GM23338 (cell line): Measurements from ENCODE around the gene ERI3. TPM values are rescaled to one million over a fixed set of nuclear protein-coding genes. Genes with fewer than 3 reads are reported as not detected.

ENCODE experiments used
- ATAC-seq: fragments of 200-7000 bp; cut with Tn5 transposase; 3 replicates; pipeline ENCODE4 v1.9.1; 2020
- DNase-seq: peaks from one replicate; pipeline ENCODE4 v3.0.0-alpha.2; 2015; ENCODE audit warnings: low spot score
- H2AFZ ChIP-seq: fragments of 200-600 bp; sonication (generic); 2 replicates; pipeline ENCODE4 v1.8.0; 2016; ENCODE audit warnings: antibody characterized with exemption, mild to moderate bottlenecking, moderate library complexity
- H3F3A ChIP-seq: fragments of 200-600 bp; sonication (generic); replicated peaks from 2 replicates; pipeline ENCODE4 v1.8.0; 2017; ENCODE audit warnings: antibody characterized with exemption, mixed run types, low read depth
- H3K27ac ChIP-seq: fragments of 200-600 bp; sonication (generic); 2 replicates; pipeline ENCODE4 v1.6.1; 2016; ENCODE audit warnings: low read depth
- H3K27me3 ChIP-seq: fragments of 200-600 bp; sonication (generic); 2 replicates; pipeline ENCODE4 v1.8.0; 2016; ENCODE audit warnings: mild to moderate bottlenecking, mixed run types, moderate library complexity; ENCODE audit not compliant: insufficient read depth
- H3K36me3 ChIP-seq: fragments of 200-600 bp; sonication (generic); 2 replicates; pipeline ENCODE4 v1.8.0; 2016; ENCODE audit warnings: mild to moderate bottlenecking; ENCODE audit not compliant: insufficient read depth
- H3K4me1 ChIP-seq: fragments of 200-600 bp; sonication (generic); 2 replicates; pipeline ENCODE4 v1.8.0; 2016; ENCODE audit warnings: mild to moderate bottlenecking, moderate library complexity; ENCODE audit not compliant: insufficient read depth
- H3K4me2 ChIP-seq: fragments of 200-600 bp; sonication (generic); 2 replicates; pipeline ENCODE4 v1.7.1; 2017; ENCODE audit warnings: mixed run types
- H3K4me3 ChIP-seq: fragments of 200-600 bp; sonication (generic); 2 replicates; pipeline ENCODE4 v1.6.1; 2016; ENCODE audit warnings: mixed run types
- H3K79me2 ChIP-seq: fragments of 200-600 bp; sonication (generic); replicated peaks from 2 replicates; pipeline ENCODE4 v1.8.0; 2017; ENCODE audit warnings: mild to moderate bottlenecking; ENCODE audit not compliant: insufficient read depth
- H3K9me2 ChIP-seq: fragments of 200-600 bp; sonication (generic); 2 replicates; pipeline ENCODE4 v1.8.0; 2017; ENCODE audit not compliant: insufficient read depth
- H4K20me1 ChIP-seq: fragments of 200-600 bp; sonication (generic); replicated peaks from 2 replicates; pipeline ENCODE4 v1.8.0; 2017; ENCODE audit warnings: mild to moderate bottlenecking; ENCODE audit not compliant: insufficient read depth
- H3K27ac Mint-ChIP-seq: 2 replicates; pipeline ENCODE4 v1.8.0; 2020; ENCODE audit warnings: inconsistent platforms, mild to moderate bottlenecking, moderate library complexity, mixed read lengths
- H3K27me3 Mint-ChIP-seq: 3 replicates; pipeline ENCODE4 v1.8.0; 2022; ENCODE audit warnings: low read depth, mild to moderate bottlenecking, moderate library complexity, mixed read lengths, inconsistent platforms; ENCODE audit not compliant: insufficient read depth, poor library complexity
- H3K36me3 Mint-ChIP-seq: 3 replicates; pipeline ENCODE4 v1.8.0; 2021; ENCODE audit warnings: low read depth, mild to moderate bottlenecking, inconsistent platforms, moderate library complexity, mixed read lengths
- H3K4me1 Mint-ChIP-seq: 3 replicates; pipeline ENCODE4 v1.8.0; 2020; ENCODE audit warnings: mild to moderate bottlenecking, inconsistent platforms, mixed read lengths
- H3K4me3 Mint-ChIP-seq: 3 replicates; pipeline ENCODE4 v1.8.0; 2021; ENCODE audit warnings: moderate library complexity, mild to moderate bottlenecking, inconsistent platforms, mixed read lengths
- H3K9me3 Mint-ChIP-seq: 3 replicates; pipeline ENCODE4 v1.8.0; 2020; ENCODE audit warnings: moderate library complexity, mild to moderate bottlenecking, inconsistent platforms, mixed read lengths
- CTCF ChIP-seq, 2 experiments: fragments of 200-600 bp in 1 of 2; sonication (generic) in 1 of 2; conservative IDR thresholded peaks; 2 replicates each; pipeline versions ENCODE4 v1.5.1 to v1.6.1; 2016 to 2017; ENCODE audit warnings: antibody characterized with exemption in 2 of 2, low read depth in 2 of 2, mild to moderate bottlenecking in 2 of 2, moderate library complexity in 1 of 2
- EZH2 ChIP-seq: fragments of 200-600 bp; sonication (generic); IDR thresholded peaks from one replicate; pipeline ENCODE4 v1.8.0; 2017; ENCODE audit warnings: antibody characterized with exemption, mild to moderate bottlenecking, low read depth; ENCODE audit not compliant: unreplicated experiment
- EZH2phosphoT487 ChIP-seq: fragments of 200-600 bp; sonication (generic); IDR thresholded peaks from one replicate; pipeline ENCODE4 v1.8.1; 2018; ENCODE audit warnings: antibody characterized with exemption; ENCODE audit not compliant: unreplicated experiment
- JUNB ChIP-seq: IDR thresholded peaks from one replicate; pipeline ENCODE4 v1.6.1; 2016; ENCODE audit warnings: antibody characterized with exemption; ENCODE audit not compliant: unreplicated experiment
- NANOG ChIP-seq: IDR thresholded peaks from 2 replicates; pipeline ENCODE4 v1.6.1; 2016; ENCODE audit warnings: antibody characterized with exemption, borderline replicate concordance
- POLR2AphosphoS5 ChIP-seq: IDR thresholded peaks from 2 replicates; pipeline ENCODE4 v1.6.1; 2016; ENCODE audit warnings: antibody characterized with exemption, low read depth
- REST ChIP-seq: IDR thresholded peaks from one replicate; pipeline ENCODE4 v1.6.1; 2018; ENCODE audit warnings: antibody characterized with exemption; ENCODE audit not compliant: unreplicated experiment
- STAT1 ChIP-seq: IDR thresholded peaks from one replicate; pipeline ENCODE4 v1.6.1; 2016; ENCODE audit warnings: antibody characterized with exemption; ENCODE audit not compliant: unreplicated experiment
- ZNF331 ChIP-seq: fragments of 250-450 bp; sonication (Bioruptor Pico); IDR thresholded peaks from 2 replicates; pipeline ENCODE4 v1.5.0; 2020; ENCODE audit warnings: low read depth, mild to moderate bottlenecking, moderate library complexity
- ZNF462 ChIP-seq: fragments of 250-450 bp; sonication (Bioruptor Pico); IDR thresholded peaks from 2 replicates; pipeline ENCODE4 v1.5.0; 2020; ENCODE audit warnings: mild to moderate bottlenecking, moderate library complexity
- polyA plus RNA-seq: library from polyadenylated mRNA; unstranded; fragments of >200 nt; fragmentation: Nextera tagmentation; extraction: Ambion mirVana; gene quantifications from 2 replicates; pipeline ENCODE4 v1.2.1, GENCODE V29; 2016
- total RNA-seq: library from RNA; depleted of rRNA; stranded (reverse); fragments of >200 nt; shearing (Covaris generic); gene quantifications from 2 replicates; pipeline ENCODE4 v1.2.3, GENCODE V29; 2014
- TF ChIP-seq, protein P1 (sequence below): IDR thresholded peaks from 2 replicates; pipeline ENCODE4 v1.6.1; 2016; ENCODE audit warnings: antibody characterized with exemption

ERI3 gene
- total and polyA plus RNA-seq, 2 experiments from 2014 or later, result 63.0 to 70.1 TPM

DNA sequence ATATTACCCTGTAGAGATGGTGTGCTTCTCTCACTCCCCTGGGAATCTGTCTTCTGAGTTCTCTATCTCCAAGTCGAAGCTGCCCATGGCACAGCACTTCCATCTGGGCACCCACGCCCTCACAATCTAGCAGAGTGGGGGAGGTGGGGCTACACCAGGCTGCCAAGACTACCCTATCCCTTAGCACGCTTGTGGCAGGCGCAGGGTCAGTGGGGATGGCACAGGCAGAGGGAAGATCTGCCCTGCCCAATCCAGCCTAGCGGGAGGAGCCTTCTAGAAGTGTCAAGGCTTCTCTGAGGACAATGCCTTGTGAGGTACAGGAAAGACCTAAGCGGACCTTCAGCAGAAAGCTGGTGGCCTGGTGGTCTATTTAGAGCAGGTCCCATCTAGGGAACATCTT, 92.6 kb downstream of the ERI3 start:
- H4K20me1 ChIP-seq, result peaks cover 11% of the 10 kb centered on the region
- peaks cover 16% of the 10 kb centered on the region for H3K27me3 Mint-ChIP-seq

More for the DNA sequence above, 92.6 kb downstream of the ERI3 start:
- Mint-ChIP-seq H3K4me1 (peaks cover 71% of the 10 kb centered on the region), H3K27ac (no peak overlapping the region), H3K4me3 (no peak overlapping the region; the same call in 2 of the 3 replicates), H3K36me3 (no peaks in the 10 kb centered on the region; the same call in 2 of the 3 replicates), H3K9me3 (no peaks in the 10 kb centered on the region)
- no peak overlapping the region for H2AFZ ChIP-seq
- TF ChIP-seq JUNB (no peak), ZNF462 (CRISPR knock-in tag) (no peak), REST (no peak), ZNF331 (CRISPR knock-in tag) (no peak), CTCF (conservative IDR thresholded peaks at IDR 0.05; ENCODE audit: low read depth in 2 of 2) (no peak), POLR2AphosphoS5 (no peak), STAT1 (no peak), EZH2 (no peak), NANOG (no peak), EZH2phosphoT487 (no peak)
- TF ChIP-seq, protein P1, sequence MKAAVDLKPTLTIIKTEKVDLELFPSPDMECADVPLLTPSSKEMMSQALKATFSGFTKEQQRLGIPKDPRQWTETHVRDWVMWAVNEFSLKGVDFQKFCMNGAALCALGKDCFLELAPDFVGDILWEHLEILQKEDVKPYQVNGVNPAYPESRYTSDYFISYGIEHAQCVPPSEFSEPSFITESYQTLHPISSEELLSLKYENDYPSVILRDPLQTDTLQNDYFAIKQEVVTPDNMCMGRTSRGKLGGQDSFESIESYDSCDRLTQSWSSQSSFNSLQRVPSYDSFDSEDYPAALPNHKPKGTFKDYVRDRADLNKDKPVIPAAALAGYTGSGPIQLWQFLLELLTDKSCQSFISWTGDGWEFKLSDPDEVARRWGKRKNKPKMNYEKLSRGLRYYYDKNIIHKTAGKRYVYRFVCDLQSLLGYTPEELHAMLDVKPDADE, result no peak
- no peaks in the 10 kb centered on the region for H3K9me2 ChIP-seq
- H3K4me3 ChIP-seq, result no peak overlapping the region
- peak overlapping the region; percentile 18; the same call in 1 of the 2 replicates for H3K4me2 ChIP-seq
- DNase-seq (no peak), ATAC-seq (no peak)
- H3K36me3 ChIP-seq, result no peaks in the 10 kb centered on the region
- H3K4me1 ChIP-seq, result peaks cover 24% of the 10 kb centered on the region
- H3F3A ChIP-seq, result no peaks in the 10 kb centered on the region
- peaks cover 3% of the 10 kb centered on the region; the same call in 1 of the 2 replicates for H3K79me2 ChIP-seq
- no peaks in the 10 kb centered on the region for H3K27me3 ChIP-seq
- H3K27ac ChIP-seq, result peak overlapping the region; percentile 32; the same call in 1 of the 2 replicates
